IMR-90 (cell line): ENCODE data around the gene DMRTC2. TPM values are rescaled to one million over a fixed set of nuclear protein-coding genes. Genes with fewer than 3 reads are reported as not detected.

Experiments
- ATAC-seq: fragments of 200-7000 bp; cut with Tn5 transposase; 2 replicates; pipeline ENCODE4 v1.9.1; 2020; ENCODE audit warnings: low read depth, mild to moderate bottlenecking, moderate library complexity
- BruUV-seq: library from RNA; stranded (reverse); fragments of 400-500 nt; replicated peaks from 2 replicates; lab custom pipeline; 2021; lab: Mats Ljungman, UMichigan
- CTCF ChIA-PET: fragments of 300-600 bp; formaldehyde crosslinking; extraction: SDS; loops from one replicate; lab custom pipeline; 2021; ENCODE audit warnings: antibody characterized with exemption; lab: Yijun Ruan, JAX
- POLR2A ChIA-PET: fragments of 300-600 bp; sonication (Branson Sonifier 250); formaldehyde crosslinking; loops from one replicate; lab custom pipeline; 2022; ENCODE audit warnings: antibody characterized with exemption; ENCODE audit not compliant: unreplicated experiment; lab: Charles Lee
- DNase-seq: peaks from one replicate; pipeline ENCODE4 v3.0.0; 2013
- H2AFZ ChIP-seq: replicated peaks from 2 replicates; pipeline ENCODE3; 2013; ENCODE audit warnings: low read length, mild to moderate bottlenecking; ENCODE audit not compliant: poor library complexity
- H2AK5ac ChIP-seq: 2 replicates; pipeline ENCODE4 v1.6.1; 2013; ENCODE audit warnings: low read depth, low read length, inconsistent platforms
- H2AK9ac ChIP-seq: replicated peaks from 2 replicates; pipeline ENCODE3; 2013; ENCODE audit warnings: mild to moderate bottlenecking, low read depth, low read length, moderate library complexity; ENCODE audit not compliant: poor library complexity
- H2BK120ac ChIP-seq: 2 replicates; pipeline ENCODE4 v1.6.1; 2013; ENCODE audit warnings: low read depth, low read length, inconsistent platforms
- H2BK15ac ChIP-seq: 3 replicates; pipeline ENCODE4 v1.6.1; 2013; ENCODE audit warnings: low read depth, low read length, inconsistent platforms
- H2BK20ac ChIP-seq: 2 replicates; pipeline ENCODE4 v1.6.1; 2013; ENCODE audit warnings: low read depth, mild to moderate bottlenecking, inconsistent platforms, low read length, moderate library complexity
- H2BK5ac ChIP-seq: 2 replicates; pipeline ENCODE4 v1.6.1; 2013; ENCODE audit warnings: mild to moderate bottlenecking, low read depth, low read length, inconsistent platforms; ENCODE audit not compliant: poor library complexity, severe bottlenecking
- H3K14ac ChIP-seq: replicated peaks from 2 replicates; pipeline ENCODE4 v1.6.1; 2013; ENCODE audit warnings: low read depth, low read length, inconsistent platforms
- H3K18ac ChIP-seq: 2 replicates; pipeline ENCODE4 v1.6.1; 2013; ENCODE audit warnings: low read depth, low read length, control low read depth
- H3K23ac ChIP-seq: 2 replicates; pipeline ENCODE4 v1.6.1; 2013; ENCODE audit warnings: low read depth, low read length, inconsistent platforms
- H3K27ac ChIP-seq: 2 replicates; pipeline ENCODE4 v1.5.1; 2013; ENCODE audit warnings: mild to moderate bottlenecking, control low read depth, low read length; ENCODE audit not compliant: insufficient read depth
- H3K27me3 ChIP-seq: 2 replicates; pipeline ENCODE4 v1.6.1; 2013; ENCODE audit warnings: low read length; ENCODE audit not compliant: control insufficient read depth, insufficient read depth
- H3K36me3 ChIP-seq: 2 replicates; pipeline ENCODE4 v1.6.1; 2013; ENCODE audit warnings: low read length, mixed read lengths; ENCODE audit not compliant: control insufficient read depth, insufficient read depth
- H3K4ac ChIP-seq: 2 replicates; pipeline ENCODE4 v1.6.1; 2013; ENCODE audit warnings: low read depth, low read length, inconsistent platforms
- H3K4me1 ChIP-seq: 2 replicates; pipeline ENCODE4 v1.6.1; 2013; ENCODE audit warnings: low read length, mixed read lengths; ENCODE audit not compliant: control insufficient read depth, insufficient read depth
- H3K4me2 ChIP-seq: 2 replicates; pipeline ENCODE4 v1.6.1; 2013; ENCODE audit warnings: low read depth, mild to moderate bottlenecking, control low read depth, low read length, moderate library complexity
- H3K4me3 ChIP-seq: 2 replicates; pipeline ENCODE4 v1.5.1; 2013; ENCODE audit warnings: low read depth, mild to moderate bottlenecking, control low read depth, low read length, moderate library complexity; ENCODE audit not compliant: insufficient read depth
- H3K56ac ChIP-seq: 2 replicates; pipeline ENCODE4 v1.6.1; 2013; ENCODE audit warnings: low read length, inconsistent platforms; ENCODE audit not compliant: insufficient read depth; ENCODE audit errors: extremely low read depth
- H3K79me1 ChIP-seq, 2 experiments: 2 replicates each; pipeline ENCODE4 v1.6.1; 2013; ENCODE audit warnings: low read length in 2 of 2, inconsistent platforms in 1 of 2, low read depth in 1 of 2
- H3K9ac ChIP-seq: 2 replicates; pipeline ENCODE4 v1.6.1; 2013; ENCODE audit warnings: low read depth, low read length, control low read depth
- H3K9me1 ChIP-seq: 2 replicates; pipeline ENCODE4 v1.6.1; 2013; ENCODE audit warnings: low read length, inconsistent platforms; ENCODE audit not compliant: insufficient read depth
- H3K9me3 ChIP-seq: 2 replicates; pipeline ENCODE4 v1.6.1; 2013; ENCODE audit warnings: low read length; ENCODE audit not compliant: control insufficient read depth, insufficient read depth
- H4K20me1 ChIP-seq: 2 replicates; pipeline ENCODE4 v1.6.1; 2013; ENCODE audit warnings: low read length, inconsistent platforms; ENCODE audit not compliant: insufficient read depth
- H4K5ac ChIP-seq: 2 replicates; pipeline ENCODE4 v1.6.1; 2013; ENCODE audit warnings: mild to moderate bottlenecking, low read depth, low read length, control low read depth
- H4K8ac ChIP-seq, 2 experiments: 2 replicates each; pipeline ENCODE4 v1.6.1; 2013; ENCODE audit warnings: low read depth in 2 of 2, low read length in 2 of 2, control low read depth in 1 of 2, inconsistent platforms in 1 of 2
- H4K91ac ChIP-seq: 2 replicates; pipeline ENCODE4 v1.6.1; 2013; ENCODE audit warnings: low read depth, low read length, inconsistent platforms; ENCODE audit not compliant: insufficient read depth
- BHLHE40 ChIP-seq: fragments of 150-350 bp; IDR thresholded peaks from 2 replicates; pipeline ENCODE4 v1.6.1; 2016; ENCODE audit warnings: mild to moderate bottlenecking, low read depth, low read length
- CEBPB ChIP-seq: IDR thresholded peaks from 2 replicates; pipeline ENCODE4 v1.6.1; 2012; ENCODE audit warnings: low read depth, low read length, improper control_type of control experiment
- CHD1 ChIP-seq: IDR thresholded peaks from 2 replicates; pipeline ENCODE4 v1.6.1; 2012; ENCODE audit warnings: low read depth, low read length, improper control_type of control experiment
- FOS ChIP-seq: fragments of 150-350 bp; IDR thresholded peaks from 2 replicates; pipeline ENCODE4 v1.6.1; 2016; ENCODE audit warnings: low read depth, low read length
- MAZ ChIP-seq: IDR thresholded peaks from 2 replicates; pipeline ENCODE4 v1.6.1; 2012; ENCODE audit warnings: low read depth, mild to moderate bottlenecking, low read length, improper control_type of control experiment, moderate library complexity, borderline replicate concordance
- MXI1 ChIP-seq: IDR thresholded peaks from 2 replicates; pipeline ENCODE4 v1.6.1; 2012; ENCODE audit warnings: low read depth, mild to moderate bottlenecking, low read length, moderate library complexity, borderline replicate concordance
- NFE2L2 ChIP-seq: fragments of 150-350 bp; IDR thresholded peaks from 2 replicates; pipeline ENCODE4 v1.6.1; 2016; ENCODE audit warnings: low read depth, mild to moderate bottlenecking, low read length
- POLR2A ChIP-seq: IDR thresholded peaks from 2 replicates; pipeline ENCODE4 v1.6.1; 2012; ENCODE audit warnings: mild to moderate bottlenecking, low read depth, low read length
- RAD21 ChIP-seq: IDR thresholded peaks from 2 replicates; pipeline ENCODE4 v1.6.1; 2012; ENCODE audit warnings: low read length, improper control_type of control experiment
- RCOR1 ChIP-seq: IDR thresholded peaks from 2 replicates; pipeline ENCODE4 v1.6.1; 2012; ENCODE audit warnings: mild to moderate bottlenecking, low read length, improper control_type of control experiment; ENCODE audit not compliant: insufficient replicate concordance
- RFX5 ChIP-seq: IDR thresholded peaks from 2 replicates; pipeline ENCODE4 v1.8.0; 2012; ENCODE audit warnings: low read depth, mild to moderate bottlenecking, low read length, moderate library complexity
- SMC3 ChIP-seq: fragments of 150-350 bp; IDR thresholded peaks from 2 replicates; pipeline ENCODE4 v1.6.1; 2016; ENCODE audit warnings: low read depth, mild to moderate bottlenecking, antibody characterized with exemption, low read length, moderate library complexity
- WGBS, 2 experiments: methylation state at CpG; one replicate each; pipeline versions ENCODE4 v1.1.5 to v1.1.7; 2013; ENCODE audit warnings: missing lambda C conversion rate in 2 of 2; ENCODE audit not compliant: insufficient read length in 1 of 2; ENCODE audit errors: extremely low coverage in 2 of 2; 5-methylcytosine and 5-hydroxymethylcytosine counted together
- dilution Hi-C: fragments of 300-500 bp; cut with HindIII; formaldehyde crosslinking; loops from one replicate; pipeline ENCODE4 v1.14.3; 2018; ENCODE audit warnings: low sequenced_read_pairs; ENCODE audit not compliant: unreplicated experiment
- in situ Hi-C: fragments of 300-500 bp; cut with MboI; formaldehyde crosslinking; loops from 3 replicates; pipeline ENCODE4 v1.14.3; 2019; ENCODE audit warnings: low sequenced_read_pairs, inconsistent platforms, mixed read lengths
- intact Hi-C: fragments of 100-400 bp; cut with micrococcal nuclease; formaldehyde crosslinking; loops from 2 replicates; pipeline ENCODE4 v1.10.0; 2022
- polyA plus RNA-seq, 3 experiments: library from polyadenylated mRNA; depleted of rRNA; stranded (reverse); fragments of >200 nt; gene quantifications; 2 replicates each; pipeline ENCODE4 v1.2.3, GENCODE V29; 2012; ENCODE audit warnings: low replicate concordance in 1 of 3
- total RNA-seq: library from RNA; depleted of rRNA; stranded (reverse); fragments of >200 nt; gene quantifications from 2 replicates; pipeline ENCODE4 v1.2.3, GENCODE V29; 2012
- TF ChIP-seq, protein P1 (sequence below): conservative IDR thresholded peaks from 2 replicates; pipeline ENCODE4 v1.5.1; 2012; ENCODE audit warnings: mild to moderate bottlenecking, low read depth, low read length, improper control_type of control experiment
- TF ChIP-seq, protein P2 (sequence below): fragments of 150-350 bp; IDR thresholded peaks from 2 replicates; pipeline ENCODE4 v1.6.1; 2016; ENCODE audit warnings: low read depth, mild to moderate bottlenecking, low read length, moderate library complexity, borderline replicate concordance
- TF ChIP-seq, protein P3 (sequence below): fragments of 150-350 bp; IDR thresholded peaks from 2 replicates; pipeline ENCODE4 v1.6.1; 2017; ENCODE audit warnings: mild to moderate bottlenecking, antibody characterized with exemption, low read length, low read depth

Gene DMRTC2
- total and polyA plus RNA-seq, 2 of the 4 experiments (the other 2 are of a cell fraction) = not detected

DNA sequence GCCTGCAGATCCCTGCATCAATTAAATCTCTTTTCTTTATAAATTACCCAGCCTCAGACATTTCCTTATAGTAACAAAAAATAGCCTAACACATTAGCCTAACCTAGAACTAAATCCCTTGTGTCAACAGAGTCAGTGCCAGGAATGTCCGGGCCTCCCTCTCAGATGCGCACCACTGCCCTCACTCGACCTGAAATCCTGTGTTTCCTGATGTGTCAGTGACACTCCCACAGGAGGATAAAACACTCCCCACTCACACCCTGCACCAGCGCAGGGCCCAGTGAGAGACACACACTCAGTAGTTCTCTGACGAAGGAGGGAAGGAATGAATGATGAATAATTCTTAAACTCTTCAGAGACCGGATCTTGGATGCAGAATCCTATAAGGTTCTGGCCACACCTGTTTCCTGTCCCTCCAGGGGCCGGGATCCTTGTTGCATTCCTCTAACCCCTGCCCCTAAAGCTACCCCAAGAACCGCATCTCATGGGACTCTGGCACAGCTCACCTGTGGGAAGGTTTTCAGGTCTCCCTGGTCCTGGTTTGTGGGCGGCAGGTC, 45.3 kb upstream of the DMRTC2 start:
- DNase-seq = no peak
- H3K56ac ChIP-seq = no peak overlapping the region
- H2AFZ ChIP-seq = no peak overlapping the region
- H3K23ac ChIP-seq = no peak overlapping the region
- WGBS, 2 experiments = 20% methylated on average over 3 of the region's 9 CpGs; no CpG with 5 or more reads in 1 of the 2 experiments
- H3K9me3 ChIP-seq = no peaks in the 10 kb centered on the region
- dilution Hi-C loops = no loop called here
- BruUV-seq = no TSS peak
- H2BK15ac ChIP-seq = no peak overlapping the region
- no peak overlapping the region for H2AK5ac ChIP-seq
- no peak overlapping the region for H4K91ac ChIP-seq
- no peak overlapping the region for H2BK20ac ChIP-seq
- no peak overlapping the region for H2BK5ac ChIP-seq
- no peak overlapping the region for H3K4me2 ChIP-seq
- H3K4me1 ChIP-seq = no peaks in the 10 kb centered on the region
- H3K14ac ChIP-seq = no peak overlapping the region
- no peaks in the 10 kb centered on the region for H3K9me1 ChIP-seq
- ATAC-seq = no peak
- H2BK120ac ChIP-seq = no peak overlapping the region
- H3K79me1 ChIP-seq = no peaks in the 10 kb centered on the region
- H3K4ac ChIP-seq = no peak overlapping the region
- intact Hi-C loops = loop anchor here (10.0 kb wide), 1 partner anchor 155 kb away; the partner anchor contains the start of gene RABAC1
- no peak overlapping the region for H3K4me3 ChIP-seq
- no peak overlapping the region for H3K27ac ChIP-seq
- H2AK9ac ChIP-seq = no peak overlapping the region
- H3K9ac ChIP-seq = no peak overlapping the region
- H4K8ac ChIP-seq = no peak overlapping the region
- no peaks in the 10 kb centered on the region; the same call in 1 of the 2 replicates for H3K27me3 ChIP-seq
- H4K5ac ChIP-seq = no peak overlapping the region
- ChIA-PET POLR2A (no interaction called here), CTCF (no interaction called here)
- no peaks in the 10 kb centered on the region for H3K36me3 ChIP-seq
- in situ Hi-C loops = no loop called here
- H3K18ac ChIP-seq = no peak overlapping the region
- H4K20me1 ChIP-seq = no peaks in the 10 kb centered on the region
- no peak for TF ChIP-seq CHD1
- TF ChIP-seq CEBPB = no peak
- TF ChIP-seq, protein P1, sequence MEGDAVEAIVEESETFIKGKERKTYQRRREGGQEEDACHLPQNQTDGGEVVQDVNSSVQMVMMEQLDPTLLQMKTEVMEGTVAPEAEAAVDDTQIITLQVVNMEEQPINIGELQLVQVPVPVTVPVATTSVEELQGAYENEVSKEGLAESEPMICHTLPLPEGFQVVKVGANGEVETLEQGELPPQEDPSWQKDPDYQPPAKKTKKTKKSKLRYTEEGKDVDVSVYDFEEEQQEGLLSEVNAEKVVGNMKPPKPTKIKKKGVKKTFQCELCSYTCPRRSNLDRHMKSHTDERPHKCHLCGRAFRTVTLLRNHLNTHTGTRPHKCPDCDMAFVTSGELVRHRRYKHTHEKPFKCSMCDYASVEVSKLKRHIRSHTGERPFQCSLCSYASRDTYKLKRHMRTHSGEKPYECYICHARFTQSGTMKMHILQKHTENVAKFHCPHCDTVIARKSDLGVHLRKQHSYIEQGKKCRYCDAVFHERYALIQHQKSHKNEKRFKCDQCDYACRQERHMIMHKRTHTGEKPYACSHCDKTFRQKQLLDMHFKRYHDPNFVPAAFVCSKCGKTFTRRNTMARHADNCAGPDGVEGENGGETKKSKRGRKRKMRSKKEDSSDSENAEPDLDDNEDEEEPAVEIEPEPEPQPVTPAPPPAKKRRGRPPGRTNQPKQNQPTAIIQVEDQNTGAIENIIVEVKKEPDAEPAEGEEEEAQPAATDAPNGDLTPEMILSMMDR = no peak
- TF ChIP-seq SMC3 = no peak
- no peak for TF ChIP-seq RAD21
- TF ChIP-seq, protein P2, sequence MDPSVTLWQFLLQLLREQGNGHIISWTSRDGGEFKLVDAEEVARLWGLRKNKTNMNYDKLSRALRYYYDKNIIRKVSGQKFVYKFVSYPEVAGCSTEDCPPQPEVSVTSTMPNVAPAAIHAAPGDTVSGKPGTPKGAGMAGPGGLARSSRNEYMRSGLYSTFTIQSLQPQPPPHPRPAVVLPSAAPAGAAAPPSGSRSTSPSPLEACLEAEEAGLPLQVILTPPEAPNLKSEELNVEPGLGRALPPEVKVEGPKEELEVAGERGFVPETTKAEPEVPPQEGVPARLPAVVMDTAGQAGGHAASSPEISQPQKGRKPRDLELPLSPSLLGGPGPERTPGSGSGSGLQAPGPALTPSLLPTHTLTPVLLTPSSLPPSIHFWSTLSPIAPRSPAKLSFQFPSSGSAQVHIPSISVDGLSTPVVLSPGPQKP = no peak
- TF ChIP-seq BHLHE40 = no peak
- no peak for TF ChIP-seq POLR2A
- TF ChIP-seq NFE2L2 = no peak
- TF ChIP-seq, protein P3, sequence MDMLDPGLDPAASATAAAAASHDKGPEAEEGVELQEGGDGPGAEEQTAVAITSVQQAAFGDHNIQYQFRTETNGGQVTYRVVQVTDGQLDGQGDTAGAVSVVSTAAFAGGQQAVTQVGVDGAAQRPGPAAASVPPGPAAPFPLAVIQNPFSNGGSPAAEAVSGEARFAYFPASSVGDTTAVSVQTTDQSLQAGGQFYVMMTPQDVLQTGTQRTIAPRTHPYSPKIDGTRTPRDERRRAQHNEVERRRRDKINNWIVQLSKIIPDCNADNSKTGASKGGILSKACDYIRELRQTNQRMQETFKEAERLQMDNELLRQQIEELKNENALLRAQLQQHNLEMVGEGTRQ = no peak
- TF ChIP-seq MAZ = no peak
- TF ChIP-seq MXI1 = no peak
- no peak for TF ChIP-seq FOS
- TF ChIP-seq RFX5 = no peak
- TF ChIP-seq RCOR1 = no peak
